GM18526 (cell line): ENCODE data around the gene SEMA3B.
A peak's percentile ranks its signal among the peaks of the same experiment; 100 is the strongest.

Experiments used
- POLR2A ChIP-seq: IDR thresholded peaks from 3 replicates; pipeline ENCODE4 v1.6.1; 2011; ENCODE audit not compliant: insufficient read length; ENCODE audit errors: extremely low read depth

SEMA3B gene

GRCh38 chr3:50235716-50236483 is 33.0 kb upstream of the SEMA3B start, which contains the start of gene GNAI2:
GNAI2 (plus strand) TSS chr3:50236204; CDS start chr3:50236336, 132 bp downstream.
- peak; percentile 97 for TF ChIP-seq POLR2A

GRCh38 chr3:50236484-50237132 is 32.3 kb upstream of the SEMA3B start:
- no peak for TF ChIP-seq POLR2A

- TF ChIP-seq POLR2A = no peak
These were observed 31.8 kb upstream of the SEMA3B start for GRCh38 chr3:50237133-50237651.

GRCh38 chr3:50237754-50238548 is 31.0 kb upstream of the SEMA3B start:
- TF ChIP-seq POLR2A = peak; percentile 52

- TF ChIP-seq POLR2A = no peak
These were observed 30.4 kb upstream of the SEMA3B start for GRCh38 chr3:50238549-50239026.

- no peak for TF ChIP-seq POLR2A
These were observed 29.3 kb upstream of the SEMA3B start for GRCh38 chr3:50239649-50240048.

- no peak for TF ChIP-seq POLR2A
These were observed 27.8 kb upstream of the SEMA3B start for GRCh38 chr3:50241163-50241562.

- no peak for TF ChIP-seq POLR2A
These were observed 27.1 kb upstream of the SEMA3B start for GRCh38 chr3:50241713-50242380.

GRCh38 chr3:50242381-50242770 is 26.6 kb upstream of the SEMA3B start:
- no peak for TF ChIP-seq POLR2A

- no peak for TF ChIP-seq POLR2A
These were observed 25.9 kb upstream of the SEMA3B start for GRCh38 chr3:50242851-50243542.

GRCh38 chr3:50243543-50243895 is 25.4 kb upstream of the SEMA3B start:
- no peak for TF ChIP-seq POLR2A

GRCh38 chr3:50245251-50245745 is 23.6 kb upstream of the SEMA3B start:
- no peak for TF ChIP-seq POLR2A

- TF ChIP-seq POLR2A = no peak
These were observed 23.0 kb upstream of the SEMA3B start for GRCh38 chr3:50245831-50246516.
